Measurements from ENCODE around the gene UNC79.
"Not testable (repeated sequence)": the region's sequence is repeated elsewhere in the genome, so short reads cannot be mapped to it uniquely, and the experiment has no call there.

Gene UNC79

GRCh38 chr14:93475471-93475870 lies 44.7 kb downstream of the UNC79 start:
- no peak overlapping the region for H2AFZ ChIP-seq (ENCODE audit: low read depth, low read length, severe bottlenecking)

GRCh38 chr14:93476305-93476704 lies 45.6 kb downstream of the UNC79 start:
- Histone ChIP-seq H3K9ac (ENCODE audit: low read length) (no peak overlapping the region), H4K20me1 (ENCODE audit: low read depth, low read length) (no peaks in the 10 kb centered on the region), H2AFZ (ENCODE audit: low read depth, low read length, severe bottlenecking) (no peak overlapping the region), H3K27me3 (ENCODE audit: low read length) (no peaks in the 10 kb centered on the region), H3K9me2 (replicated peaks; ENCODE audit: insufficient read depth, low read length) (no peaks in the 10 kb centered on the region), H3K9me3 (ENCODE audit: insufficient read depth, low read length) (no peaks in the 10 kb centered on the region), H3F3A (ENCODE audit: insufficient read depth) (no peaks in the 10 kb centered on the region), H3K79me2 (ENCODE audit: insufficient read depth, low read length) (no peaks in the 10 kb centered on the region), H3K27ac (ENCODE audit: low read depth, low read length) (no peak overlapping the region), H3K36me3 (ENCODE audit: low read length) (no peaks in the 10 kb centered on the region), H3K4me2 (ENCODE audit: low read depth, low read length, poor library complexity, severe bottlenecking) (no peak overlapping the region), H3K4me3 (ENCODE audit: insufficient read depth, low read length, poor library complexity, severe bottlenecking) (no peak overlapping the region)
- TF ChIP-seq, protein P1, sequence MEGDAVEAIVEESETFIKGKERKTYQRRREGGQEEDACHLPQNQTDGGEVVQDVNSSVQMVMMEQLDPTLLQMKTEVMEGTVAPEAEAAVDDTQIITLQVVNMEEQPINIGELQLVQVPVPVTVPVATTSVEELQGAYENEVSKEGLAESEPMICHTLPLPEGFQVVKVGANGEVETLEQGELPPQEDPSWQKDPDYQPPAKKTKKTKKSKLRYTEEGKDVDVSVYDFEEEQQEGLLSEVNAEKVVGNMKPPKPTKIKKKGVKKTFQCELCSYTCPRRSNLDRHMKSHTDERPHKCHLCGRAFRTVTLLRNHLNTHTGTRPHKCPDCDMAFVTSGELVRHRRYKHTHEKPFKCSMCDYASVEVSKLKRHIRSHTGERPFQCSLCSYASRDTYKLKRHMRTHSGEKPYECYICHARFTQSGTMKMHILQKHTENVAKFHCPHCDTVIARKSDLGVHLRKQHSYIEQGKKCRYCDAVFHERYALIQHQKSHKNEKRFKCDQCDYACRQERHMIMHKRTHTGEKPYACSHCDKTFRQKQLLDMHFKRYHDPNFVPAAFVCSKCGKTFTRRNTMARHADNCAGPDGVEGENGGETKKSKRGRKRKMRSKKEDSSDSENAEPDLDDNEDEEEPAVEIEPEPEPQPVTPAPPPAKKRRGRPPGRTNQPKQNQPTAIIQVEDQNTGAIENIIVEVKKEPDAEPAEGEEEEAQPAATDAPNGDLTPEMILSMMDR (IDR thresholded peaks at IDR 0.05; ENCODE audit: insufficient read depth, low read length, poor library complexity, severe bottlenecking): no peak
- TF ChIP-seq EZH2phosphoT487 (conservative IDR thresholded peaks at IDR 0.05; ENCODE audit: low read length): no peak

More at GRCh38 chr14:93475471-93475870, 44.7 kb downstream of the UNC79 start:
- no peaks in the 10 kb centered on the region for H3K9me2 ChIP-seq (replicated peaks; ENCODE audit: insufficient read depth, low read length)
- H3K27ac ChIP-seq (ENCODE audit: low read depth, low read length): no peak overlapping the region
- no peaks in the 10 kb centered on the region for H4K20me1 ChIP-seq (ENCODE audit: low read depth, low read length)
- TF ChIP-seq EZH2phosphoT487 (conservative IDR thresholded peaks at IDR 0.05; ENCODE audit: low read length): no peak
- TF ChIP-seq, protein P1 (IDR thresholded peaks at IDR 0.05; ENCODE audit: insufficient read depth, low read length, poor library complexity, severe bottlenecking): no peak
- H3K79me2 ChIP-seq (ENCODE audit: insufficient read depth, low read length): no peaks in the 10 kb centered on the region
- no peaks in the 10 kb centered on the region for H3K36me3 ChIP-seq (ENCODE audit: low read length)
- no peaks in the 10 kb centered on the region for H3F3A ChIP-seq (ENCODE audit: insufficient read depth)
- H3K27me3 ChIP-seq (ENCODE audit: low read length): no peaks in the 10 kb centered on the region
- no peaks in the 10 kb centered on the region for H3K9me3 ChIP-seq (ENCODE audit: insufficient read depth, low read length)
- H3K4me3 ChIP-seq (ENCODE audit: insufficient read depth, low read length, poor library complexity, severe bottlenecking): no peak overlapping the region
- H3K9ac ChIP-seq (ENCODE audit: low read length): no peak overlapping the region
- no peak overlapping the region for H3K4me2 ChIP-seq (ENCODE audit: low read depth, low read length, poor library complexity, severe bottlenecking)

DNA sequence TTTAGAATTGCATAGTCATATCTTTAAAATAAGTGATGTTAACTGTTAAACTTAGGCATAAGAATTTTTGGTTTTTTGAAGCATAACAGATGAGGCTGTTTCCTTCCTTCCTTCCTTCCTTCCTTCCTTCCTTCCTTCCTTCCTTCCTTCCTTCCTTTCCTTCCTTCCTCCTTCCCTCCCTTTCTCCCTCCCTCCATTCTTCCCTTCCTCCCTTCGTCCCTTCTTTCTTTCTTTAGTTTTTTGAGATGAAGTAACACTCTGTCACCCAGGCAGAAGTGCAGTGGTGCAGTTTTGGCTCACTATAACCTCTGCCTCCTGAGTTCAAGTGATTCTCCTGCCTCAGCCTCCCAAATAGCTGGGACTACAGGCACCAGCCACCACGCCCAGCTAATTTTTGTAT lies 48.3 kb downstream of the UNC79 start:
- not testable (repeated sequence) for H3K4me2 ChIP-seq (ENCODE audit: low read depth, low read length, poor library complexity, severe bottlenecking); H3K27ac ChIP-seq (ENCODE audit: low read depth, low read length); H4K20me1 ChIP-seq (ENCODE audit: low read depth, low read length); H3K9ac ChIP-seq (ENCODE audit: low read length); H3F3A ChIP-seq (ENCODE audit: insufficient read depth); H3K27me3 ChIP-seq (ENCODE audit: low read length); H3K9me3 ChIP-seq (ENCODE audit: insufficient read depth, low read length); H3K4me3 ChIP-seq (ENCODE audit: insufficient read depth, low read length, poor library complexity, severe bottlenecking); H3K79me2 ChIP-seq (ENCODE audit: insufficient read depth, low read length); H3K36me3 ChIP-seq (ENCODE audit: low read length); H2AFZ ChIP-seq (ENCODE audit: low read depth, low read length, severe bottlenecking); H3K9me2 ChIP-seq (replicated peaks; ENCODE audit: insufficient read depth, low read length)

- no peak overlapping the region for H3K4me3 ChIP-seq (ENCODE audit: insufficient read depth, low read length, poor library complexity, severe bottlenecking)
- H3K27ac ChIP-seq (ENCODE audit: low read depth, low read length): no peak overlapping the region
- no peak overlapping the region for H3K9ac ChIP-seq (ENCODE audit: low read length)
- H3K4me2 ChIP-seq (ENCODE audit: low read depth, low read length, poor library complexity, severe bottlenecking): no peak overlapping the region
- H3K9me2 ChIP-seq (replicated peaks; ENCODE audit: insufficient read depth, low read length): no peaks in the 10 kb centered on the region
- no peak overlapping the region for H2AFZ ChIP-seq (ENCODE audit: low read depth, low read length, severe bottlenecking)
- H3K9me3 ChIP-seq (ENCODE audit: insufficient read depth, low read length): no peaks in the 10 kb centered on the region
- no peaks in the 10 kb centered on the region for H3K27me3 ChIP-seq (ENCODE audit: low read length)
- TF ChIP-seq, protein P1 (IDR thresholded peaks at IDR 0.05; ENCODE audit: insufficient read depth, low read length, poor library complexity, severe bottlenecking): no peak
- no peaks in the 10 kb centered on the region for H3K79me2 ChIP-seq (ENCODE audit: insufficient read depth, low read length)
- no peaks in the 10 kb centered on the region for H3F3A ChIP-seq (ENCODE audit: insufficient read depth)
- no peaks in the 10 kb centered on the region for H3K36me3 ChIP-seq (ENCODE audit: low read length)
- no peaks in the 10 kb centered on the region for H4K20me1 ChIP-seq (ENCODE audit: low read depth, low read length)
Observed at GRCh38 chr14:93480867-93481266, 50.1 kb downstream of the UNC79 start.
